Chondrocyte (in vitro differentiated cells): ENCODE results near the gene KCNQ1. TPM values are rescaled to one million over a fixed set of nuclear protein-coding genes. Genes with fewer than 3 reads are reported as not detected.

ENCODE experiments used
- DNase-seq: peaks from one replicate; pipeline ENCODE4 v3.0.0; 2021; ENCODE audit warnings: mixed read lengths, low spot score
- H3K27ac Mint-ChIP-seq: one replicate; pipeline ENCODE4 v1.8.0; 2021; ENCODE audit warnings: mild to moderate bottlenecking, moderate library complexity, mixed read lengths; ENCODE audit not compliant: unreplicated experiment
- H3K27me3 Mint-ChIP-seq: 2 replicates; pipeline ENCODE4 v1.8.0; 2021; ENCODE audit warnings: low read depth, mixed read lengths
- H3K36me3 Mint-ChIP-seq: 2 replicates; pipeline ENCODE4 v1.8.0; 2021; ENCODE audit warnings: low read depth, mixed read lengths
- H3K4me1 Mint-ChIP-seq: 2 replicates; pipeline ENCODE4 v1.8.0; 2021; ENCODE audit warnings: low read depth, mild to moderate bottlenecking, mixed read lengths
- H3K4me3 Mint-ChIP-seq: one replicate; pipeline ENCODE4 v1.8.0; 2021; ENCODE audit warnings: mild to moderate bottlenecking, moderate library complexity, mixed read lengths; ENCODE audit not compliant: unreplicated experiment
- H3K9me3 Mint-ChIP-seq: 2 replicates; pipeline ENCODE4 v1.8.0; 2021; ENCODE audit warnings: low read depth, mixed read lengths
- total RNA-seq: library from RNA; stranded (reverse); gene quantifications from 3 replicates; pipeline ENCODE4 v1.2.1, GENCODE V29; 2021
- TF ChIP-seq, protein P1 (sequence below): fragments of 200-600 bp; sonication (generic); IDR thresholded peaks from 2 replicates; pipeline ENCODE4 v1.5.0; 2021; ENCODE audit warnings: antibody characterized with exemption, mild to moderate bottlenecking, moderate library complexity

The KCNQ1 gene
- total RNA-seq, 1 donor from 2014 or later, result not detected

DNA sequence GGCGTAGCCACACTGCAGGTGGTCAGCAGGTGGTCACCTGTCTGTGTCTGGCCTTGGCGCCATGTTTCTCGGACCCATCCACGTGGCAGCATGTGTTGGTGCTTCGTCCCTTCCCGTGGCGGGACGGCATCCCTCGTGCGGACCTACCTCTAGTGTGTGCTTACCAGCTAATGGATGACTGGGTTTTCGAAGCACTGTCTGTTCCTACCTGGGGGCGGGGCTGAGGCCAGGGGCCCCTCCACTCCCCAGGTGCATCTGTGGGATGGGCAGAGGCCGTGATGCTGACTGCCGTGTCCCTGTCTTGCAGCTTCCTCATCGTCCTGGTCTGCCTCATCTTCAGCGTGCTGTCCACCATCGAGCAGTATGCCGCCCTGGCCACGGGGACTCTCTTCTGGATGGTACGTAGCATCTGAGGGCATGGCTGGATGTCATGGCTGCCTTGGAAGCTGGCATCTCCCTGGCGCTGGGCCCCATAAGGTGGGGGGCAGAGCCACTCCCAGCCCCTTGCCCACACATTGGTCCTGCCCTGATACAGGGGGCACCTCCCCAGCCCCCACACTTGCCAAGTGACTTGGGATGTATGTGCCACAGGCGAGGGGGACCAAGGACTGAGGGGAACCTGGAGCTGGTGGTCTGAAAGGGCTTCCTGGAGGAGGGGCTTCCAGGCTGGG, 82.9 kb downstream of the KCNQ1 start:
- Mint-ChIP-seq H3K36me3 (no peaks in the 10 kb centered on the region), H3K4me3 (no peak overlapping the region), H3K27me3 (peaks cover 32% of the 10 kb centered on the region), H3K27ac (no peak overlapping the region), H3K4me1 (peaks cover under 1% of the 10 kb centered on the region), H3K9me3 (no peaks in the 10 kb centered on the region)
- peak; percentile 89 for DNase-seq
- TF ChIP-seq, protein P1, sequence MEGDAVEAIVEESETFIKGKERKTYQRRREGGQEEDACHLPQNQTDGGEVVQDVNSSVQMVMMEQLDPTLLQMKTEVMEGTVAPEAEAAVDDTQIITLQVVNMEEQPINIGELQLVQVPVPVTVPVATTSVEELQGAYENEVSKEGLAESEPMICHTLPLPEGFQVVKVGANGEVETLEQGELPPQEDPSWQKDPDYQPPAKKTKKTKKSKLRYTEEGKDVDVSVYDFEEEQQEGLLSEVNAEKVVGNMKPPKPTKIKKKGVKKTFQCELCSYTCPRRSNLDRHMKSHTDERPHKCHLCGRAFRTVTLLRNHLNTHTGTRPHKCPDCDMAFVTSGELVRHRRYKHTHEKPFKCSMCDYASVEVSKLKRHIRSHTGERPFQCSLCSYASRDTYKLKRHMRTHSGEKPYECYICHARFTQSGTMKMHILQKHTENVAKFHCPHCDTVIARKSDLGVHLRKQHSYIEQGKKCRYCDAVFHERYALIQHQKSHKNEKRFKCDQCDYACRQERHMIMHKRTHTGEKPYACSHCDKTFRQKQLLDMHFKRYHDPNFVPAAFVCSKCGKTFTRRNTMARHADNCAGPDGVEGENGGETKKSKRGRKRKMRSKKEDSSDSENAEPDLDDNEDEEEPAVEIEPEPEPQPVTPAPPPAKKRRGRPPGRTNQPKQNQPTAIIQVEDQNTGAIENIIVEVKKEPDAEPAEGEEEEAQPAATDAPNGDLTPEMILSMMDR, result no peak

DNA sequence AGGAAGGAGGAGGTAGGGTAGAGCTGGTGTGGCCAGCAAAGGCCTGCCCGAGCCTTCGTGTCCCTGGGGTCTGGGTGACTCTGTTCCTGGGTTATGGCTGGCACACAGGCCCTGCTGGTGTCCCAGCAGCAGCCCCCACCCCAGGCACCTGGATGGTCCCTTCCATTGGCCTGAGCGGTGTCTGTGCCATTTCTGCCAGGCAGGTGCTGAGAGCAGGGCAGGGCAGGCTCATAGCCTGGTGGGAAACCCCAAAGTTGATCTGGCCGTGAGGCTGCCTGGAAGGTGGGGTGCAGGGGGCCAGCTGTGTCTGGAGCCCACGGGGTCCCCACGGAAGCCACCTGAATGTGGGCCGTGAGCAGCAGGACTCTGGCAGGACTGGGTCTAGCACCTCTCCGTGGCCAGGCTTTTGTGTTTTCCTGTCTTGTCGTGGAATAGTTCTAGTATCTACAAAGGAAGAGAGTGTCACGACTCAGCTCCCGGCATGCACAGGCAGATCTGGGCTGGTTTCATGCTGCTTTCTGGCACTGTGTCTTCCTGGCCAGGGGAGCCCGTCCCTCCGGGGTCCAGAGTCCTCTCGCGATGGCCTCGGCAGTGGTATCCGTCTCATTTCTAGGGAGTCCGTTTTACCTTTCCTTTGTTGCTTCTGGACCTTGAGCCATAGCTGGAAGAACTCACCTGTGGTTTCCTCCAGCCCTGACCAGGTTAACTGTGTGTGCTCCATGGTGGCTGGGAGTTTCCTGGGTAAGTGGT, 83.7 kb downstream of the KCNQ1 start:
- H3K36me3 Mint-ChIP-seq, result no peaks in the 10 kb centered on the region
- TF ChIP-seq, protein P1, result no peak
- H3K9me3 Mint-ChIP-seq, result no peaks in the 10 kb centered on the region
- peaks cover 8% of the 10 kb centered on the region for H3K4me1 Mint-ChIP-seq
- peaks cover 30% of the 10 kb centered on the region for H3K27me3 Mint-ChIP-seq
- no peak overlapping the region for H3K4me3 Mint-ChIP-seq
- H3K27ac Mint-ChIP-seq, result no peak overlapping the region
- peak; percentile 83 for DNase-seq

DNA sequence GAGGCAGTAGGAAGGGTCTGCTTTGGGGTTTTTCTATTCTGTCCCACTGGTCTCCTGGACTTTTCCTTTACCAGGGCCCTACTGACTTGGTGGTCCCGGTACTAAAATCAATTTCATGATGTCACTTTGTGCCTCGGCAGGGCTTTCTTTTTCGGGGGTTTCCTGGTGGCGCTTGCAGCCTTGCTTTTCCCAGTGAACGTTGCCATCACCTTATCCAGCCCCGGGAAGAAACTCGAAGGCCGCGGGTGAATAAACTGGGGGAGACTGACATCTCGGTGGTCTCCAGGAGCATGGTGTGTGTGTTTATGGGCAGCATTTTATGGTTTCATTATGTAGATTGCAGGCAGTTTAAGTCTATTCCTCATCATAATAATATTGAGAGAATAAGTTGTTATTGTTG, 84.4 kb downstream of the KCNQ1 start:
- TF ChIP-seq, protein P1, result no peak
- H3K27ac Mint-ChIP-seq, result no peak overlapping the region
- peaks cover 12% of the 10 kb centered on the region for H3K4me1 Mint-ChIP-seq
- H3K27me3 Mint-ChIP-seq, result peaks cover 27% of the 10 kb centered on the region
- no peak overlapping the region for H3K4me3 Mint-ChIP-seq
- no peaks in the 10 kb centered on the region for H3K9me3 Mint-ChIP-seq
- peak; percentile 36 for DNase-seq
- H3K36me3 Mint-ChIP-seq, result no peaks in the 10 kb centered on the region

DNA sequence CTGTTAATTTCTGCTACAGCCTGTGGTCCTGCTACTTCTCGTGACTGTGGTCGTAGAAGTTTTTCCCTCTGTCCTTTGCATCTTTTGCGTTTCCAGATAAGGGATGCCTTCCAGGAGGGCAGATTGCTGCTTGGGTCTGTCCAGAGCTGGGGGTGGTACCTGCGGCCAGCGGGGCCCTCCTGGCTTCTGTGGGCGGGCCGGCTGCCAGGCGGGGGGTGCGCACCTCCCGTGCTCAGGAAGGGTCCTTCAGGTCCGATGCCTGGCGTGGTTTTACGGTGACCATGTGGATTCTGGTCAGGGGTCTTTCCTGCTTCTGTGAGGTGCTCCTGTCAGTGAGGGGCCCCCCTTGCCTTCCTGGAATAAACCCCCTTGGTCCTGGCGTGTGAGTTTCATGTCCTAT, 84.8 kb downstream of the KCNQ1 start:
- H3K9me3 Mint-ChIP-seq, result no peaks in the 10 kb centered on the region
- H3K4me1 Mint-ChIP-seq, result peaks cover 12% of the 10 kb centered on the region
- no peak overlapping the region for H3K27ac Mint-ChIP-seq
- no peaks in the 10 kb centered on the region for H3K36me3 Mint-ChIP-seq
- H3K4me3 Mint-ChIP-seq, result no peak overlapping the region
- H3K27me3 Mint-ChIP-seq, result peaks cover 27% of the 10 kb centered on the region
- peak; percentile 71 for DNase-seq
- TF ChIP-seq, protein P1, result no peak

- peaks cover 26% of the 10 kb centered on the region for H3K27me3 Mint-ChIP-seq
- DNase-seq, result peak; percentile 81
Observed at GRCh38 chr11:2530131-2530854, 85.5 kb downstream of the KCNQ1 start.

More at GRCh38 chr11:2530131-2530854, 85.5 kb downstream of the KCNQ1 start:
- no peak overlapping the region for H3K4me3 Mint-ChIP-seq
- no peaks in the 10 kb centered on the region for H3K36me3 Mint-ChIP-seq
- no peak overlapping the region for H3K27ac Mint-ChIP-seq
- H3K9me3 Mint-ChIP-seq, result no peaks in the 10 kb centered on the region
- TF ChIP-seq, protein P1, result no peak
- H3K4me1 Mint-ChIP-seq, result peaks cover 12% of the 10 kb centered on the region
